ENCODE data around the gene PDE6H.
A peak's percentile ranks its signal among the peaks of the same experiment; 100 is the strongest.

PDE6H gene

GRCh38 chr12:14972816-14973215 is at the start of gene PDE6H:
Gene PDE6H (plus strand): TSS chr12:14973042. CDS start chr12:14978013, 4,971 bp downstream.
- DNase-seq: no peak

- DNase-seq: no peak
Observed at GRCh38 chr12:14923944-14924343, 48.9 kb upstream of the PDE6H start.

GRCh38 chr12:14924541-14924940 is 48.3 kb upstream of the PDE6H start:
- no peak for DNase-seq

GRCh38 chr12:14927267-14927666 is 45.6 kb upstream of the PDE6H start:
- no peak for DNase-seq

GRCh38 chr12:14928931-14929330 is 43.9 kb upstream of the PDE6H start:
- no peak for DNase-seq

- DNase-seq: no peak
Observed at GRCh38 chr12:14930299-14930698, 42.5 kb upstream of the PDE6H start.

- DNase-seq: no peak
Observed at GRCh38 chr12:14931359-14931758, 41.5 kb upstream of the PDE6H start.

- no peak for DNase-seq
Observed at GRCh38 chr12:14931791-14932560, 40.9 kb upstream of the PDE6H start.

- DNase-seq: no peak
Observed at GRCh38 chr12:14934511-14934910, 38.3 kb upstream of the PDE6H start.

- no peak for DNase-seq
Observed at GRCh38 chr12:14935031-14935430, 37.8 kb upstream of the PDE6H start.

GRCh38 chr12:14936224-14936861 is 36.5 kb upstream of the PDE6H start:
- DNase-seq: no peak

GRCh38 chr12:14937014-14937413 is 35.8 kb upstream of the PDE6H start:
- DNase-seq: no peak

GRCh38 chr12:14937689-14938088 is 35.2 kb upstream of the PDE6H start:
- DNase-seq: no peak

GRCh38 chr12:14938301-14938700 is 34.5 kb upstream of the PDE6H start, which contains the start of gene ERP27:
Gene ERP27 (minus strand): TSS chr12:14938537. CDS start chr12:14938508, 29 bp downstream.
- DNase-seq: no peak

- DNase-seq: no peak
Observed at GRCh38 chr12:14941369-14941768, 31.5 kb upstream of the PDE6H start.

- no peak for DNase-seq
Observed at GRCh38 chr12:14942196-14942931, 30.5 kb upstream of the PDE6H start.

GRCh38 chr12:14946162-14946561 is 26.7 kb upstream of the PDE6H start:
- no peak for DNase-seq

- no peak for DNase-seq
Observed at GRCh38 chr12:14946861-14947260, 26.0 kb upstream of the PDE6H start.

- DNase-seq: peak; percentile 50
Observed at GRCh38 chr12:14948672-14949071, 24.2 kb upstream of the PDE6H start.

- DNase-seq: no peak
Observed at GRCh38 chr12:14949631-14950030, 23.2 kb upstream of the PDE6H start.

GRCh38 chr12:14950421-14950820 is 22.4 kb upstream of the PDE6H start:
- DNase-seq: no peak

GRCh38 chr12:14950982-14951746 is 21.7 kb upstream of the PDE6H start:
- no peak for DNase-seq

GRCh38 chr12:14951851-14952250 is 21.0 kb upstream of the PDE6H start:
- DNase-seq: no peak
